GM06990 (cell line): ENCODE results near the gene OMA1.

Source experiments
- DNase-seq: peaks from one replicate; pipeline ENCODE4 v3.0.0-alpha.2; 2011; ENCODE audit not compliant: insufficient read length; ENCODE audit errors: extremely low read depth
- H3K27me3 ChIP-seq: replicated peaks from 2 replicates; pipeline ENCODE4 v1.6.0; 2011; ENCODE audit warnings: low read length; ENCODE audit not compliant: control insufficient read depth, insufficient read depth
- H3K36me3 ChIP-seq: 2 replicates; pipeline ENCODE4 v1.5.1; 2011; ENCODE audit warnings: low read length; ENCODE audit not compliant: control insufficient read depth, insufficient read depth
- H3K4me3 ChIP-seq: replicated peaks from 2 replicates; pipeline ENCODE4 v1.5.1; 2011; ENCODE audit warnings: low read depth, mild to moderate bottlenecking, control low read depth, low read length
- CTCF ChIP-seq: IDR thresholded peaks from 2 replicates; pipeline ENCODE4 v1.5.1; 2011; ENCODE audit warnings: low read length, control low read depth, mild to moderate bottlenecking, inconsistent platforms; ENCODE audit not compliant: insufficient read depth, poor library complexity, severe bottlenecking

OMA1 gene

GRCh38 chr1:58576727-58577653 is 30.5 kb upstream of the OMA1 start, which contains the start of gene TACSTD2:
Gene TACSTD2 (minus strand): TSS chr1:58577252. CDS start chr1:58577156, 96 bp downstream.
- TF ChIP-seq CTCF, result no peak
- Histone ChIP-seq H3K27me3 (no peaks in the 10 kb centered on the region), H3K36me3 (no peaks in the 10 kb centered on the region), H3K4me3 (peak within 1 kb of the TSS; percentile 38)
- peak; percentile 50 for DNase-seq

- Histone ChIP-seq H3K36me3 (no peaks in the 10 kb centered on the region), H3K27me3 (no peaks in the 10 kb centered on the region), H3K4me3 (peak overlapping the region; percentile 38)
- no peak for TF ChIP-seq CTCF
- peak; percentile 56 for DNase-seq
Measured at GRCh38 chr1:58576325-58576726, 29.8 kb upstream of the OMA1 start.

GRCh38 chr1:58575551-58576324 is 29.2 kb upstream of the OMA1 start:
- no peaks in the 10 kb centered on the region for H3K27me3 ChIP-seq
- no peak for TF ChIP-seq CTCF

GRCh38 chr1:58574816-58575215 is 28.3 kb upstream of the OMA1 start:
- Histone ChIP-seq H3K27me3 (no peaks in the 10 kb centered on the region; the same call in 1 of the 2 replicates), H3K36me3 (no peaks in the 10 kb centered on the region), H3K4me3 (no peak overlapping the region)
- DNase-seq, result no peak
- no peak for TF ChIP-seq CTCF

More at GRCh38 chr1:58575551-58576324, 29.2 kb upstream of the OMA1 start:
- Histone ChIP-seq H3K4me3 (peak overlapping the region; percentile 38), H3K36me3 (no peaks in the 10 kb centered on the region)
- DNase-seq, result no peak

GRCh38 chr1:58573705-58574591 is 27.4 kb upstream of the OMA1 start:
- no peak for TF ChIP-seq CTCF
- H3K4me3 ChIP-seq, result peak overlapping the region; percentile 36; the same call in 1 of the 2 replicates
- peak; percentile 74 for DNase-seq
- no peaks in the 10 kb centered on the region; the same call in 1 of the 2 replicates for H3K27me3 ChIP-seq
- H3K36me3 ChIP-seq, result no peaks in the 10 kb centered on the region
